Mucosa of descending colon (tissue), 3 donors: ENCODE results near the gene IQCH. TPM values are rescaled to one million over a fixed set of nuclear protein-coding genes. Genes with fewer than 3 reads are reported as not detected.
A peak's percentile ranks its signal among the peaks of the same experiment; 100 is the strongest.

Experiments used
- ATAC-seq: fragments of 200-7000 bp; cut with Tn5 transposase; one replicate; pipeline ENCODE4 v1.9.1; 2020; ENCODE audit warnings: mild to moderate bottlenecking, moderate library complexity
- DNase-seq, 3 donors: peaks; one replicate each; pipeline ENCODE4 v3.0.0-alpha.2; 2020
- H3K36me3 ChIP-seq: fragments of 200-600 bp; one replicate; pipeline ENCODE4 v1.8.0; 2021; ENCODE audit warnings: low read depth, mild to moderate bottlenecking
- H3K4me1 ChIP-seq: fragments of 200-600 bp; one replicate; pipeline ENCODE4 v1.8.0; 2021; ENCODE audit warnings: low read depth, mild to moderate bottlenecking
- H3K4me3 ChIP-seq: fragments of 200-600 bp; one replicate; pipeline ENCODE4 v1.8.0; 2021; ENCODE audit warnings: mild to moderate bottlenecking
- H3K9me3 ChIP-seq: fragments of 200-600 bp; one replicate; pipeline ENCODE4 v1.8.0; 2021; ENCODE audit warnings: mild to moderate bottlenecking
- intact Hi-C, 2 donors: fragments of 100-400 bp; cut with DNase I in 1 of 2; cut with micrococcal nuclease in 1 of 2; formaldehyde crosslinking; loops; one replicate each; pipeline versions ENCODE4 v1.11.0 to v1.11.1; 2022; cut with DNase I, micrococcal nuclease
- total RNA-seq, 3 donors: library from RNA; stranded (reverse); fragmentation: NEBNext Ultra II Directional in 2 of 3; extraction: Animal tissue kit (Norgen Biotek cat#: 25700) in 2 of 3; gene quantifications; one replicate each; pipeline versions ENCODE4 v1.2.1 to v1.2.4, GENCODE V29; 2021 to 2023
- TF ChIP-seq, protein P1 (sequence below): fragments of 200-600 bp; IDR thresholded peaks from one replicate; pipeline ENCODE4 v1.8.0; 2022; ENCODE audit warnings: antibody characterized with exemption, mild to moderate bottlenecking
- donor health status: DM: no; HTN: no; CAD: no; lungs with moderate emphysema.
- donor health status: DM: no; HTN: no; CAD: no.
- donor health status: DM: no; HTN: yes; CAD: no.

Gene IQCH
- total RNA-seq, 3 donors from 2014 or later: 2.2 to 3.0 (median 2.2) TPM

DNA sequence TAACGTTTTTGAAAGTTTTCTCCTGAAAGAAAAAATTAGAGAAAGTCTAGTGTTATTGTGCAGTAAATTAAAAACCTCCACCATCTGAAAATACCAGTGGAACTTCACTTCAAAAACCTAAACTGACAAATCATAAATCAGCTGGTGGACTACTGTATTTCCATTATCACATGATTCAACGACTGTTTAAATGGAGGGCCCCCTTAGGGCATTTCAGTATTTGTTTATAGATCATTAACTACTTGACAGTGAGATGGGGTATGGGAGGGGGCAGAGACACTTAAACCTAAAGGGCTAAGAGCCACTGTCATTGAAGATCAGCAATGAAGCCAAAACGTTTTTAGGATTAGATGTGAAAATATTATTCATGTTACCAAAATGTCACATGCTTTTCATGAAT lies 257.6 kb downstream of the IQCH start:
- Histone ChIP-seq H3K36me3 (no peaks in the 10 kb centered on the region), H3K4me3 (no peak overlapping the region), H3K9me3 (no peaks in the 10 kb centered on the region), H3K4me1 (no peaks in the 10 kb centered on the region)
- no peak for ATAC-seq
- TF ChIP-seq, protein P1, sequence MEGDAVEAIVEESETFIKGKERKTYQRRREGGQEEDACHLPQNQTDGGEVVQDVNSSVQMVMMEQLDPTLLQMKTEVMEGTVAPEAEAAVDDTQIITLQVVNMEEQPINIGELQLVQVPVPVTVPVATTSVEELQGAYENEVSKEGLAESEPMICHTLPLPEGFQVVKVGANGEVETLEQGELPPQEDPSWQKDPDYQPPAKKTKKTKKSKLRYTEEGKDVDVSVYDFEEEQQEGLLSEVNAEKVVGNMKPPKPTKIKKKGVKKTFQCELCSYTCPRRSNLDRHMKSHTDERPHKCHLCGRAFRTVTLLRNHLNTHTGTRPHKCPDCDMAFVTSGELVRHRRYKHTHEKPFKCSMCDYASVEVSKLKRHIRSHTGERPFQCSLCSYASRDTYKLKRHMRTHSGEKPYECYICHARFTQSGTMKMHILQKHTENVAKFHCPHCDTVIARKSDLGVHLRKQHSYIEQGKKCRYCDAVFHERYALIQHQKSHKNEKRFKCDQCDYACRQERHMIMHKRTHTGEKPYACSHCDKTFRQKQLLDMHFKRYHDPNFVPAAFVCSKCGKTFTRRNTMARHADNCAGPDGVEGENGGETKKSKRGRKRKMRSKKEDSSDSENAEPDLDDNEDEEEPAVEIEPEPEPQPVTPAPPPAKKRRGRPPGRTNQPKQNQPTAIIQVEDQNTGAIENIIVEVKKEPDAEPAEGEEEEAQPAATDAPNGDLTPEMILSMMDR: no peak
- no peak for DNase-seq
- intact Hi-C loops: no loop called here

DNA sequence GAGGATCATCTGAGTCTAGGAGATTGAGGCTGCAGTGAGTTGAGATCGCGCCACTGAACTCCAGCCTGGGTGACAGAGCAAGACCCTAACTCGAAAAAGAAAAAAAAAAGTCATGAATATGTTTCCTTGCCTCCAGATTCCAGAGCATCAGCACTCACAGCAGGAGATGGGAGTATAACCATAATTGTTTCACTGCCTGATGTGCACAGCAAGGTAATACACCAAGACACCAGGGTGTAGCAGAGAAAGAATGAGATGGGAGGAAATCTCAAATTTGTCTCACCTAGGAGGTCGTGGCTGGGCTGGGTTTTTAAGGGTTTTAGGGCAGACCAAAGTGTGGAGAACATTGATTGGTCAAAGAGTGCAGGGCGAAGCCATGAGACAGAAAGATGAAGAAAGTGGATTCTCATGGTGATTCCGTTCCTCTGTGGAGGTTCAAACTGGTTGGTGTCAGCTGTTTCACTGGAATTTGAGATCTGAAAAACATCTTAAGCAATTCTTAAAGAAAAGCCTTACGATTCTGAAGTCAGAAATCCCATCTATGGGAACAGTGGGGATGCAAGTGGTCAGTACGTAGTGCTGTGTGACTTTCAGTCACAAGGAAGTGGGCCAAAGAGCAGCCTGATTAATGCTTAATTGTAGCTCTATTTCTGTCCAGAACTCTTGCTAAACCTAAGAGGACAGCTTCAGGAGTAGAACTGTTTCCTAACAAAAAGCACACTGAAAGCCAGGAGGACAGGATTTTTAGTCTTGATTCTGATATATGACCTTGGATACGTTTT lies 258.5 kb downstream of the IQCH start:
- intact Hi-C loops: no loop called here
- TF ChIP-seq, protein P1: no peak

DNA sequence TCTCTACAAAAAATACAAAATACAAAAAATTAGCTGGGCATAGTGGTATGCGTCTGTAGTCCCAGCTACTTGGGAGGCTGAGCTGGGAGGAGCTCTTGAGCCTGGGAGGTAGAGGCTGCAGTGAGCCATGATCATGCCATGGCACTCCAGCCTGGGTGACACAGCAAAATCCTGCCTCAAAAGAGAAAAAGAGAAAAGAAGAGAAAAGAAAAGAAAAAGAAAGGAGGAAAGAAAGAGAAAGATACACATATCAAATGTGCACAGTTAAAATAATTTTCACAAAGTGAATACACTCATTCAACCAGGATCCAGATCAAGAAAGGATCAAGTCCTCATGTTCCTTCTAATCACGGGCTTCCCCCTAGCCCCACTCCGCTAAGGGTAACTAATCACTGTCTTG lies 260.5 kb downstream of the IQCH start:
- H3K9me3 ChIP-seq: no peaks in the 10 kb centered on the region
- no peaks in the 10 kb centered on the region for H3K36me3 ChIP-seq
- intact Hi-C loops: no loop called here
- DNase-seq (no peak), ATAC-seq (no peak)
- TF ChIP-seq, protein P1: no peak
- no peaks in the 10 kb centered on the region for H3K4me1 ChIP-seq
- no peak overlapping the region for H3K4me3 ChIP-seq

More for the DNA sequence above, 258.5 kb downstream of the IQCH start:
- H3K4me3 ChIP-seq: no peak overlapping the region
- H3K9me3 ChIP-seq: no peaks in the 10 kb centered on the region
- DNase-seq (no peak), ATAC-seq (no peak)
- no peaks in the 10 kb centered on the region for H3K36me3 ChIP-seq
- no peaks in the 10 kb centered on the region for H3K4me1 ChIP-seq

DNA sequence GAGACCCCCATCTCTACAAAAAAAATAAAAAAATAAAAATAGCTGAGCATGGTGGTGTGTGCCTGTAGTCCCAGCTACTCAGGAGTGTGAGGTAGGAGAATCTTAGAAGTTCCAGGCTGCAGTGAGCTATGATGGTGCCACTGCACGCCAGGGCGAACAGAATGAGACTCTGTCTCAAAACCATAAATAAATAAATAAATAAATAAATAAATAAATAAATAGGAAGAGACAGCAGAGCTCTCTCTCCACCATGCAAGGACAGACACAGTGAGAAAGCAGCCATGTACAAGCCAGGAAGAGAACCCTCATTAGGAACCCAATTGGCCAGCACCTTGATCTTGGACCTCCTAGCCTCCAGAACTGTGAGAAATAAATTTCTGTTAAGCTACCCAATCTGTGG lies 261.0 kb downstream of the IQCH start:
- intact Hi-C loops: no loop called here
- DNase-seq: no peak
- H3K36me3 ChIP-seq: no peaks in the 10 kb centered on the region
- no peaks in the 10 kb centered on the region for H3K9me3 ChIP-seq
- no peak overlapping the region for H3K4me3 ChIP-seq
- no peak for ATAC-seq
- TF ChIP-seq, protein P1: no peak
- no peaks in the 10 kb centered on the region for H3K4me1 ChIP-seq

DNA sequence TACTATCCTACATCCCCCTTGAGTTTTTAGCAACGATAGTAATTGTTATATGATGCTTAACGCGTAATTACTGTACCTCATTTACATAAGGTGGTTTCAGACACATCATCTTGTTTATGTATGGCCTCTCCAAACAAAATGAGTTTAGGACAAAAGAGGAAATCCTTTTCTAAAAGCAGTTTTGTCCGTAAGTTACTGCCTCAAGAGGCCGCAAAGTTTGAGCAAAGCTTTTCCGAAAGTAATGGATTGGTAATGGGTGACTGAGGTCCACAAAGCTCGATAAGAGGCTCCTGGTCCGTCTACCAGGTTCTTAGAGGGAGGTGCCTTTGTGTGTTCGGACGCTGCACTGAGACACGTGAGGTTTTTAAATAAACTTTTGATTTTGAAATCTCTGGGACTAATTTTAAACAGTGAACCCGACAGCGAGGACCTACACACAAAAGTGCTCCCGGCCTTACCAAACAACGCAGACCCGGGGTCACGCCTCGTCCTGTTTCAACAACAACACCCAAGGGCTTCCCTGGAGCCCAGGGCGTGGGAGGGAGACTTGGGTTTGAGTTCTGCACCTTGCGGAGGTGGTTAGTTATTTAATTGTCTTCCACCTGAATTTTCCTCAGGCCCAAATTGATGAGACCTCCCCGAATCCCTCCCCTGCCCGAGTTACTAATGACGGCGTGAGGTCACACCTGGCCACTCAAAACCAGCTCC lies 265.9 kb downstream of the IQCH start:
- H3K36me3 ChIP-seq: no peaks in the 10 kb centered on the region
- TF ChIP-seq, protein P1: no peak
- no peaks in the 10 kb centered on the region for H3K9me3 ChIP-seq
- ATAC-seq: peak; percentile 3
- H3K4me3 ChIP-seq: peak overlapping the region; percentile 6
- H3K4me1 ChIP-seq: peaks cover 5% of the 10 kb centered on the region
- no peak for DNase-seq
- intact Hi-C loops: loop anchor here in 1 of 2 donors (5.0 kb wide), 1 partner anchor 317 kb away; no protein-coding TSS in a partner anchor
